SK-N-SH treated with all-trans-retinoic acid at 6 μM for 48 hours (cell line): Measurements from ENCODE around the gene FIGNL1.

Experiments used
- ARNTL ChIP-seq: fragments of 450-650 bp; formaldehyde crosslinking; IDR thresholded peaks from 2 replicates; pipeline ENCODE4 v1.5.0; 2020; ENCODE audit warnings: low read depth, mild to moderate bottlenecking, moderate library complexity, borderline replicate concordance
- CSDC2 ChIP-seq: fragments of 250-450 bp; sonication (Bioruptor Pico); IDR thresholded peaks from 2 replicates; pipeline ENCODE4 v1.5.0; 2020; ENCODE audit warnings: mild to moderate bottlenecking, moderate library complexity
- ESRRG ChIP-seq: fragments of 250-450 bp; sonication (Bioruptor Pico); IDR thresholded peaks from 2 replicates; pipeline ENCODE4 v1.6.1; 2021; ENCODE audit warnings: mild to moderate bottlenecking
- ISL1 ChIP-seq: fragments of 250-450 bp; sonication (Bioruptor Pico); IDR thresholded peaks from 2 replicates; pipeline ENCODE4 v2.1.2; 2022; ENCODE audit warnings: mild to moderate bottlenecking, moderate library complexity
- OSR1 ChIP-seq: fragments of 250-450 bp; sonication (Bioruptor Pico); IDR thresholded peaks from 2 replicates; pipeline ENCODE4 v1.8.0; 2022; ENCODE audit warnings: moderate library complexity, mild to moderate bottlenecking, inconsistent platforms
- TCF4 ChIP-seq: fragments of 250-450 bp; sonication (Bioruptor Pico); IDR thresholded peaks from 2 replicates; pipeline ENCODE4 v1.8.0; 2021; ENCODE audit warnings: mild to moderate bottlenecking, moderate library complexity, borderline replicate concordance
- ZFP3 ChIP-seq: fragments of 250-450 bp; sonication (Bioruptor Pico); IDR thresholded peaks from 2 replicates; pipeline ENCODE4 v1.5.0; 2020; ENCODE audit warnings: mild to moderate bottlenecking, moderate library complexity
- ZFP30 ChIP-seq: fragments of 450-650 bp; formaldehyde crosslinking; IDR thresholded peaks from 2 replicates; pipeline ENCODE4 v1.5.0; 2022; ENCODE audit warnings: mild to moderate bottlenecking, moderate library complexity
- TF ChIP-seq, protein P1 (sequence below): fragments of 250-450 bp; sonication (Bioruptor Pico); IDR thresholded peaks from 2 replicates; pipeline ENCODE4 v1.5.1; 2020; ENCODE audit warnings: low read depth, mild to moderate bottlenecking, moderate library complexity
- TF ChIP-seq, protein P2 (sequence below): fragments of 250-450 bp; sonication (Bioruptor Pico); IDR thresholded peaks from 2 replicates; pipeline ENCODE4 v1.8.0; 2020; ENCODE audit warnings: mild to moderate bottlenecking, moderate library complexity, borderline replicate concordance

DNA sequence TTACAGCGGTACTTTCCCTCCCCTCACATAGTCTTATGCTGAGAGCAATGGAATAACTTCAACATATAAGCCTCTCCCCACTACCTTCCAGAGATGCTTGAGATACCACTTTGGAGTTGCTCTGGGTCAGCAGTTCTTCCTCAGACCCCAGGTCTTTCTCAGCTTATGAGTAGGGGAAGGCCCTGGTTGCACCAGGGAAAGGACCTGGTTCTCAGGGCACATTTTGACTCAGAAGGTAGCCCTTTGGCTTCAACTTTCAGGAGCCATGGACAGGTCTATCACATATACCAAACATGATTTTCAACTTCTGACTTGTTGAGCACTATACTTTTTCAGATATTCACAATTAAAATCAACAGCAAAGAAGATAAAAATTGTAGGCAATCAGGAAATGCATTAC lies 11.5 kb upstream of the FIGNL1 start:
- no peak for TF ChIP-seq ZFP30 (CRISPR knock-in tag)
- no peak for TF ChIP-seq ISL1
- TF ChIP-seq, protein P1, sequence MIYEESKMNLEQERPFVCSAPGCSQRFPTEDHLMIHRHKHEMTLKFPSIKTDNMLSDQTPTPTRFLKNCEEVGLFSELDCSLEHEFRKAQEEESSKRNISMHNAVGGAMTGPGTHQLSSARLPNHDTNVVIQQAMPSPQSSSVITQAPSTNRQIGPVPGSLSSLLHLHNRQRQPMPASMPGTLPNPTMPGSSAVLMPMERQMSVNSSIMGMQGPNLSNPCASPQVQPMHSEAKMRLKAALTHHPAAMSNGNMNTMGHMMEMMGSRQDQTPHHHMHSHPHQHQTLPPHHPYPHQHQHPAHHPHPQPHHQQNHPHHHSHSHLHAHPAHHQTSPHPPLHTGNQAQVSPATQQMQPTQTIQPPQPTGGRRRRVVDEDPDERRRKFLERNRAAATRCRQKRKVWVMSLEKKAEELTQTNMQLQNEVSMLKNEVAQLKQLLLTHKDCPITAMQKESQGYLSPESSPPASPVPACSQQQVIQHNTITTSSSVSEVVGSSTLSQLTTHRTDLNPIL (CRISPR knock-in tag): no peak
- TF ChIP-seq ESRRG: no peak
- no peak for TF ChIP-seq OSR1 (CRISPR knock-in tag)
- TF ChIP-seq, protein P2, sequence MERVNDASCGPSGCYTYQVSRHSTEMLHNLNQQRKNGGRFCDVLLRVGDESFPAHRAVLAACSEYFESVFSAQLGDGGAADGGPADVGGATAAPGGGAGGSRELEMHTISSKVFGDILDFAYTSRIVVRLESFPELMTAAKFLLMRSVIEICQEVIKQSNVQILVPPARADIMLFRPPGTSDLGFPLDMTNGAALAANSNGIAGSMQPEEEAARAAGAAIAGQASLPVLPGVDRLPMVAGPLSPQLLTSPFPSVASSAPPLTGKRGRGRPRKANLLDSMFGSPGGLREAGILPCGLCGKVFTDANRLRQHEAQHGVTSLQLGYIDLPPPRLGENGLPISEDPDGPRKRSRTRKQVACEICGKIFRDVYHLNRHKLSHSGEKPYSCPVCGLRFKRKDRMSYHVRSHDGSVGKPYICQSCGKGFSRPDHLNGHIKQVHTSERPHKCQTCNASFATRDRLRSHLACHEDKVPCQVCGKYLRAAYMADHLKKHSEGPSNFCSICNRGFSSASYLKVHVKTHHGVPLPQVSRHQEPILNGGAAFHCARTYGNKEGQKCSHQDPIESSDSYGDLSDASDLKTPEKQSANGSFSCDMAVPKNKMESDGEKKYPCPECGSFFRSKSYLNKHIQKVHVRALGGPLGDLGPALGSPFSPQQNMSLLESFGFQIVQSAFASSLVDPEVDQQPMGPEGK: no peak
- TF ChIP-seq ARNTL: no peak
- TF ChIP-seq ZFP3 (CRISPR knock-in tag): no peak
- no peak for TF ChIP-seq TCF4 (CRISPR knock-in tag)
- TF ChIP-seq CSDC2: no peak
